Cardiac atrium fibroblast (primary cell): ENCODE data around the gene SGK2. TPM values are rescaled to one million over a fixed set of nuclear protein-coding genes. Genes with fewer than 3 reads are reported as not detected.

ENCODE experiments used
- total RNA-seq: library from RNA; depleted of rRNA; stranded (reverse); fragments of >200 nt; gene quantifications from 2 replicates; pipeline ENCODE4 v1.2.3, GENCODE V29; 2015

The SGK2 gene
- total RNA-seq: not detected in 2 replicates

DNA sequence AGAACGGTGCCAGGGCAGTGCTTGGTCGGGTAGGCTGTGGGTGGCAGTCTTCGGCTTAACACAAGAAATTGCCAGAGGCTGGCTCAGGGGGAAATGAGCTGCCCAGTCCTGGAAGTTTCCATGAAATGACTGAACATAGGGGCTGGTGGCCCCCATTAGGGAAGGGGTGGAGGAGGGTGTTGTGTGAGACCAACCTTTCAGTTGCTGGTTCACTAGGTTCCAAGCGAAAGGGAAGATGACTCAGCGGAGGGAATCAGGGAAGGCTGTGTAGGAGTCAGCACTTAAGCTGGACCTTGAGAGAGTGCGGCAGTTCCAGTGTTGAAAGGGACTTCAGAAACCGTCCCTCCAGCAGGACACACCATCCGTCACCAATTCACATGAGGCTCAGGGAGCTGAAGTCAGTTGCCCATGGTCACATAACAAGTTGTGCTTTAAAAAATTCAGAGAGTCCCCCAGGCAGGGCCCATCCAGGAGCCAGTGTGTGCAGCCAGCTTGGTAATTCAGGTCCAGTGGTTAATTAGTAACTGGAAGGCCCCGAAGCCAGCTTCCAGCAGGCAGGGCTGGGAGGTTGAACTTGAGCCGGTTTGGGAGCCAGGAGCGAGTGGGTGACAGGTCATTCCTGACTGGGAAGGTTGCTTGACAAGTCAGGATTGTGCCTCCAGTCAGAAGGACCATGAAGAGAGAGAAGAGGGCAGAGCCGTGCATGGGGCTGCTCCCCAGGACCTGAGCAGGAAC lies at the start of gene SGK2:
Gene SGK2 (plus strand): TSS at position 616 of the 735 bp plus-strand sequence. CDS start 7,469 bp downstream, outside the sequence.

DNA sequence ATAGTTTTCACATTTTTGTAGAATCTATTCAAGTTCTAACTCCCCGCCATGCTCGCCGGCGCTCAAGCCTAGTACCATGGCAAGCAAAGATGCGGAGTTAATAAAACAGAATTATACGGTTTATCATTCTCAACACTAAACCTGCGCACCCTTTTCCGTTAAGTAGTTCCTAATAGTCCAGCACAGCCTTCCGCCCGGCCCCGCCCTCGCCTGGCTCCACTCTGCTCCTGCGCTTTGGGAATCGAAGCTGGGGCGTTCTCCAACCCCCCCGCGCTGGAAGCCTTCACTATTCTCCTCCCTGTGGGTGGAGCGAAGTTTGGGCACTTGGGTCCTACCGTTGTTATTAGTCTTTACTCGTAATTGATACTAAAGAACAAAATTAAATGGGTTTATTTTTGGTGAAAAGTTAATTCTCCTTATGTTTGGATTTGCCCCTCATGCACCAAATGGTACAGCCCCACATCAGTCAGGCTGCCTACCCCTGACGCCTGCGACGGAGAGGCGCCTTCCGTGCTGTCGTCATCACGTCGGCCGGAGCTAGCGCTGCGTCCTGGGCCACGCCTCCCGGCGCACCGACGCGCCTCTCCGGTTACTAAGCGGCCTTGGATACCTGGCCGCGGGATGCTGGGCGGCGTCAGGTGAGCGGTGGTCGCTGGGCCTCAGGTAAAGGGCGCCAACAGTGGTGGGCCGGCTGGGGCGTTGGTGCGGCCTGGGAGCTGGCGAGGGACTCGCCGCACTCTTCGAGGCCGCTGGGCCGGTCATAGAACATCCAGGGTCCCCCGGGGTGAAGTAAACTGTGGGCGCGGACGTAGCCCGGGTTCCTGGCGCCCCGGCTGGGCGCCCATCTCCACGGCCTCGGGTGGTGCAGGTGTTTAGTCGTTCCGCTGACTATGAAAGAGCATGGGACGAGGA lies 31.8 kb downstream of the SGK2 start, which contains the start of gene IFT52:
Gene IFT52 (plus strand): TSS at position 546 of the 912 bp plus-strand sequence. CDS start 3,762 bp downstream, outside the sequence.

Other genes starting within 250 kb of the SGK2 start
- 49.4 and 62.6 TPM in 2 replicates for gene SRSF6, start 101.1 kb upstream of the SGK2 start, total RNA-seq
- 0.49 and 2.0 TPM in 2 replicates for gene L3MBTL1, start 51.3 kb upstream of the SGK2 start, total RNA-seq
- gene IFT52, start 31.9 kb downstream of the SGK2 start, total RNA-seq: 28.0 and 33.2 TPM in 2 replicates
- gene MYBL2, start 108.1 kb downstream of the SGK2 start, total RNA-seq: 7.3 and 9.4 TPM in 2 replicates
- not detected in 2 replicates for gene GTSF1L, start 168.0 kb downstream of the SGK2 start, total RNA-seq